NCI-H748 treated with DMSO at 0.1 percent for 48 hours (cell line): ENCODE results near the gene TLE2.
"Not testable (repeated sequence)": the region's sequence is repeated elsewhere in the genome, so short reads cannot be mapped to it uniquely, and the experiment has no call there.

Experiments
- DNase-seq: peaks from one replicate; lab custom pipeline; 2025; lab: John Stamatoyannopoulos, UW

The TLE2 gene

DNA sequence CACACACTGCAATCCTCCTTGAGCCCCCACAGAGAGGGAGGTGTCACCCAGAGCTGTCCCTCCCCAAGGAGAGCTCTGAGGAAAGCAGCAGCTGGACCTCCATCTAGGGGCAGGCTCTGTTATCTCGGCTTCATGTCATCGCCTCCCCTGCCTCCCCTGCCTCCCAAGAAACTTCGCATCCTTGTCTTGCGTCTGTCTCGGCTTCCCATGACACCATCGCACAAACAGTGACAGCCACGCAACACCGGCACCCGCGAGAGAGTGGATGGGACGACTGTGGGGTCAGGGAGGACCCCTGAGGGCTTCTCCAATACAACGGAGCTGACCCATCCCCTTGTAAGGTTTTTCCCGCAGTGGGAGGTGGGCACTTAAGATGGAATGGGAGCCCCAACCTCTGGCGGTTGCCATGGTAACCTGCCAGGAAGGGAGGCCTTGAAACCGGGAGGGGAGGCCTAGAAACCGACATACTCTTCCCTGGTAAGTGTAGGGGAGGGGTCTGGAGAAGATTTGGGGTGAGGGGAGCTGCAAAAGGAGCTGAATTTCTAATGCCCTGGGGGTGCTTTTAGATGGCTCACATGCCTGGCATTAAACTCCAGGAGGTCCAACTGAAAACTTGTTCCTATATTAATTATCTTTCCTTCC, 16.3 kb downstream of the TLE2 start:
- no peak for DNase-seq

DNA sequence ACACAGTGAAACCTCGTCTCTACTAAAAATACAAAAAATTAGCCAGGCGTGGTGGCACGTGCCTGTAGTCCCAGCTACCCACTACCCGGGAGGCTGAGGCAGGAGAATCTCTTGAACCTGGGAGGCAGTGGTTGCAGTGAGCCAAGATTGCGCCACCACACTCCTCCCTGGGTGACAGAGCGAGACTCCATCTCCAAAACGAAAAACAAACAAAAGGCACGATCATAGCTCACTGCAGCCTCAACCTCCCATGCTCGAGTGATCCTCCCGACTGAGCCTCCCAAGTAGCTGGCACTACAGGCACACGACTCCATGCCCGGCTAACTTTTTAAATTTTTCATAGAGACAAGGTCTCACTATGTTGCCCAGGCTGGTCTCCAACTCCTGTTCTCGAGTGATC, 17.0 kb downstream of the TLE2 start:
- not testable (repeated sequence) for DNase-seq

DNA sequence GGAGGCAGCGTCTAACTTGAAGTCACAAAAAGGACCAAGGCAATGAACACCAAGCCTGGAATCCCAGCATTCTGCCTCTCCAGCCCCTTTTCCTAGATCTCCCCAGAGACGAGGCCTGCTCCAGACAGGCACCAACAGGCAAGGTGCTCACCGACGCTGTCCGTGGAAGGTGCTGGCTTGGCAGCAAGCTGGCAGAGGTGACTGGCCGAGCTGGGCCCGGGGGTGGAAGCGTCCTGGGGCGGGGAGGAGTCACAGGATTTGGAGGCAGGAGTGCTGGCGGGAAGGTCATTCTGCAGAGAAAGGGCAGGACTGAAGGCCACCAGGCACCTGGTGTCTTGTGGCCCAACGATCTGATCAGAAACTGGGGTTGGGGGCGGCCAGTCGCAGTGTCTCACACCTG, 18.2 kb downstream of the TLE2 start:
- no peak for DNase-seq

DNA sequence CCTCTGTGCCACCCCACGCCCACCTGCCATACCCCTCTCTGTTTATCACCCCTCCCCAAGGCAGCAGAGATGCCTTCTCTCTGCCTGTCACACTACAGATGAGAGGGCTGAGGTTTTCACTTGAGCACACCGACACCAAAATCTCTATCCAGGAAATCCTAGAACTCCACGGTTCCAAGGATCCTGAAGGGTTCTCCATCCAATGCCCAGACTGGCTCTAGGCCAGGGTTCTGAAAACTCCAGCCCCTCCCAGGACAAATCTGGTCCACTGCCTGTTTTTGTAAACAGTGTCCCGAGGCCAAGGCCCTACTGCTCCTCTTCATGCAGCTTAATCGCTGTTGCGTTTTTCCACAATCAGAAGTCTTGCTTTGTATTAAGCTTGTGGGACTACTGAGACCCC, 20.1 kb downstream of the TLE2 start:
- DNase-seq = no peak

DNA sequence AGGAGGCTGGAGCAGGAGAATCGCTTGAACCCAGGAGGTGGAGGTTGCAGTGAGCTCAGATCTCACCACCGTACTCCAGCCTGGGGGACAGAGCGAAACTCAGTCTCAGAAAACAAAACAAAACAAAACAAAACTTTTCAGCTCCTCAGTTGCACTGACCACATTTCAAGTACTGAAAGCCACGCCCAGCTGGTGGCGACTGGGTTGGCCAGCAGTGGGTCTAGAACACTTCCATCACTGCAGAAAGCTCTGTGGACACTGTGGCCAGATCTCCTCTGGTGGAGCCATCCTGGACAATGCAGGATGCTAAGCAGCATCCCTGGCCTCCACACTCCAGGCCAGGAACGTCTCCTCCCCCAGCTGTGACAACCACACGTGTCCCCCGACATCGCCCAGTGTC, 21.1 kb downstream of the TLE2 start:
- no peak for DNase-seq

DNA sequence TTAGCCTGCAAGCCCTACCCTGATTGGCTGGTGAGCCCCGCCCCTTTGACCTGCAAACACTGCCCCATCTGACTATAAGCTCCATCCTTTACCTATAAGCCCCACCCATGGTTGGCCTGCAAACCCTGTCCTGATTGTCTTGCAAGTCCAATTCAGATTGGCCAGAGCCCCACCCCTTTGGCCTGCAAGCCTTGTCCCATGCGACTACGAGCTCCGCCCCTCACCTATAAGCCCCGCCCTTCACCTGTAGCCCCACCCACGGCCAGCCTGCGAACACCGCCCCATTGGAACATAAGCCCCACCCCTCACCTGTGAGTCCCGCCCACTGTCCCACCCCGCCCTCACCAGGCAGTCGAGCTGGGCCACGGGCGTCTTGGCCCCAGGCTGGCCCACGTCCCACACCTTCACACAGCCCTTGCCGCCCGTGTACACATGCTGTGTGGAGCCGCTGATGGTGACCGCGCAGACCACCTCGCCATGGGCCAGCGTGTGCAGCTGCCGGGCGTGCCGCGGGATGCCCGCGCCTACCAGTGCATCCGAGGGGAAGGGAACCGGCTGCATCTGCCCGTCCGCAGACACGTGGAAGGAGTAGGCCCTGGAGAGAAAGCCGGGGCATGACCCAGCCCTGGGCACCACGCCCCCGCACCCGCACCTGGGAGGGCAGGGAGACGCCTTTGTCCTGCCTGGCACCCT, 22.9 kb downstream of the TLE2 start:
- DNase-seq = no peak

DNA sequence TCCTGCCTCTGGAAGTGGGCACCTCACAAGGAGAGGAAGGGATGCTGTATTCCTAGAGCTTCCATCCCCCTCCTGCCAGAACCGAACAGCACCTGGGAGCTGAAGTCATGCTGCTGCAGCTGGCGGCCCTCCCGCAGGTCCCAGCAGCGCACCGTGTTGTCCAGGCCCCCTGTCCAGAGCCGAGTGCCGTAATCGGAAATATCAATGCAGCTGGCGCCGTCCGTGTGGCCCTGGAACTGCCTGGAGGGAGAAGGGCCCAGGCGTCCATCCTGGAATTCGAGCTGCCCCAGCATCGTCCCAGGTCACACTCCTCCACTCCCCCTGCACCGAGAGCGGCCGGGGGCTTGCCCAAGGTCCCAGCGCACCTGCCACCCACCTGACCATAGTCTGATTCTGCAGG, 23.7 kb downstream of the TLE2 start:
- DNase-seq = no peak

DNA sequence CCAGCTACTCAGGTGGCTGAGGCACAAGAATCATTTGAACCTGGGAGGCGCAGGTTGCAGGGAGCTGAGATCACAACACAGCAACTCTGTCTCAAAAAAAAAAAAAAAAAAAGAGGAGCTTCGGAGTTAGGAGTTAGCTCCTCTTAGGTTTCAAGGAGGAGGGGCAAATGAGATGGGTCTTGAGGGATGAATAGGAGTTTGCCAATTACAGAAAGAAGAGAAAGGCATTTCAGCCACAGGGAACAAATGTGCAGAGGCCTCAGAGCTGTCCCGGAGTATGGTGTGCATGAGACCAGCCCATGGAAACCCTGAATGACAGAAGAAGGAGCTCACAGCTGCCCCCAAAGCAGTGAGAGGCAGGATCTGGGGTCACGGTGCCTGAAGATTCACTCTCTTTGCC, 24.6 kb downstream of the TLE2 start:
- DNase-seq = no peak

DNA sequence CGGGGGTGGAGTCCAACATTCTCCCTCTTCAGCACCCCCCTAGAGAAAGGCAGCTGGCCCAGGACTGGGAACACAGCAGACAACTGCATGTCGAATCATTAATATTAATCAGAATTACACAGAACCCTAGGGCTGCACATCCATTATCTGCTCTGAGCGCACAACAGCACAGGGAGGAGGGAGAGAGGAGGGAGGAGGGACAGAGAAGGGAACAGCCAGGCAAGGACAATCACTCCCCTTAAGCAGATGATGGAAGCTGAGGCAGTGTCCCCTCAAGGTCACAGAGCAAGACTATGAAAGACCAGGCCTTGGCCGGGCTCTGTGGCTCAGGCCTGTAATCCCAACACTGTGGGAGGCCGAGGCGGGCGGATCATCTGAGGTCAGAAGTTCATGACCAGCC, 26.0 kb downstream of the TLE2 start:
- no peak for DNase-seq

DNA sequence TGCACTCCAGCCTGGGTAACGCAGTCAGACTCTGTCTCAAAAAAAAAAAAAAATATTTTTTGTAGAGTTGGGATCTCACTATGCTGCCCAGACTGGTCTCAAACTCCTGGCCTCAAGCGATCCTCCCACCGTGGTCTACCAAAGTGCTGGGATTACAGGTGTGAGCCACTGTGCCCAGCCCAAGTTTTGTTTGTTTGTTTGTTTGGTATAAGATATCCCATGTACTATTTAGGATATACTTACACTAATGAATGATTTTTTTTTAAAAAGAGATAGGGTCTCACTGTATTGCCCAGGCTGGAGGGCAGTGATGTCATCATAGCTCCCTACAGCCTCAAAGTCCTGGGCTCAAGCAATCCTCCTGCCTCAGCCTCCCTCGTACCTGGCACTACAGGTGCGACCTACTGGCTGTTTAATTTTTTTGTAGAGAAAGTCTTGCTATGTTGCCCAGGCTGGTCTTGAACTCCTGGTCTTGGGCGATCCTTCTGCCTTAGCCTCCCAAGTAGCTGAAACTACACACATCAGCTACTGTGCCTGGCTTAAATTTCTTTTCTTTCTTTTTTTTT, 27.8 kb downstream of the TLE2 start:
- DNase-seq = no peak

DNA sequence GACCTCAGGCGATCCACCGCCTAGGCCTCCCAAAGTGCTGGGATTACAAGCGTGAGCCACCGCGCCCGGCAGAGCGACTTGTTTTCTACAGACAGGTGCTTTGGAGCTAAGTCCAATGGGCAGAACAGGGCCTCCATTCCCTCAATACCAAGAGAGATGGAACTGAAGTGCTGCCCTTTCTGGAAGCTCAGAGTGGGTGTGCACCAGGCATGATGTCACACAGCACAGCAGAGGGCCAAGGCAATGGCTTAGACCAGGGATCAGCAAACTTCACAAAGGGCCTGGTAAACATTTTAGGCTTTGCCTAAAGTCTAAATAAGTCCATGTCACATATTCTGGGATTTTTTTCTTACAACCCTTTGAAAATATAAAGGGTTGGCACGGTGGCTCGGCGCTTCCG, 30.4 kb downstream of the TLE2 start:
- no peak for DNase-seq

DNA sequence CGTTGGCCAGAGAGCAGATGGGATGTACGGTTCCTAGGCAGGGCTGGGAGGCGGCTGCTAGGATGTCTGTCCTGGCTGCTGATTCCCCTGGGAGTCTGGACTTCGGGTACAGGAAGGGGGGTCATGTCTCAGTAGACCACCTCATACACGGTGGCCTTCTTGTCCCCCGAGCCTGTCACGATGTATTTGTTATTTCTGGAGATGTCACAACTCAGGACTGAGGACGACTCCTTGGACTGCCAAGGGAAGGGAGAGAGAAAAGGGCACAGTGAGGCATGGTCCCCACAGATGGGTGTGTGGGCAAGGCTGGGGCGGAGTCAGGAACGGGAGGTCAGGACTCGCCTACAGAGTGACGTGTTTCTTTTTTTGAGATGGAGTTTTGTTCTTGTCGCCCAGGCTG, 31.4 kb downstream of the TLE2 start:
- DNase-seq = no peak

DNA sequence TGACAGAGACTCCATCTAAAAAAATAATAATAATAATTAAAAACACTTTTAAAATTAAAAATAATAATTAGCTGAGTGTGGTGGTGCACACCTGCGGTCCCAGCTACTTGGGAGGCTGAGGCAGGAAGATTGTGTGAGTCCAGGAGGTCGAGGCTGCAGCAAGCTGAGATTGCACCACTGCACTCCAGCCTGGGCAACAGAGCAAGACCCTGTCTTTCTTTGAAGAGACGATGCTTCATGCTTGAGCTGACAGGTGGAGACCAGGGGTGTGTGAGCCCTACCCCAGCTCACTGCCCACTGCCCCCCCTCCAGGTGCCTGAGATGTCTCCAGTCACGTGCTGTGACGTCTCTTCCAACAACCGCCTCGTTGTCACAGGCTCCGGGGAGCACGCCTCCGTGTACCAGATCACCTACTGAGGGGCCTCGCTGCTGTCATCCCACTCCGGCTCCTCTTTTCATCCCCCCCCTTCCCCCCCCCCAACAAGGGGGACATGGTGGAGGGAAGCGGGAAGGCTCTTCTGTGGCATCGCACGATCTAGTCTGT, 34.4 kb downstream of the TLE2 start:
- no peak for DNase-seq

DNA sequence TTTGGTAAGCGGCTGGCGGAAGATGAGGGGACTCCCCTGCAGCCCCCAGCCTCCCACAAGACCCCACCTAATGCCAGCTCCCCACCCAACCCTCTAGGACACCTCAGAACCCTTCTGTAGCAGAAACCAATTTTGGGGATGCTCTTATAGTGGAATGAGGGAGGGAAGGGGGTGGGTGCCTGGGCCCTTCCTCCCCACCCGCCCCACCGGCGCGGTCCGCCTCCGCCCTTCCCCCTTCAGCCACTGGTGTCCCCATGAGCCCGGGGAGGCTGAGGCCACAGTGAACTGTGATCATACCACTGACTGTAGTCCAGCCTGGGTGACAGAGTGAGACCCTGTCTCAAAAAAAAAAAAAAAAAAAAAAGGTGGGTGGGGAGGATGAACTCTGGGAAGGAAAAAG, 35.5 kb downstream of the TLE2 start:
- no peak for DNase-seq

DNA sequence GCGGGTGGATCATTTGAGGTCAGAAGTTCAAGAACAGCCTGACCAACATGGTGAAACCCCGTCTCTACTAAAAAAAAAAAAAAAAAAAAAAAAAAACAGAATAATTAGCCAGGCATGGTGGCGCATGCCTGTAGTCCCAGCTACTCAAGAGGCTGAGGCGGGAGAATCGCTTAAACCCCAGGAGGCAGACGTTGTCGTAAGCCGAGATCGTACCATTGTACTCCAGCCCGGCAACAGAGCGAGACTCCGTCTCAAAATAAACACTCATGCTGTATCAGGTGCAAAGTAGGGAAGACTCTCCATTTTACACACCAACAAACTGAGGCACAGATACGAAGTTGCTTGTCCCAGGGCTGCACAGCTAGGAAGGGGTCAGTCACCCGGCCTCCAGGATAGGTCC, 36.1 kb downstream of the TLE2 start:
- DNase-seq = no peak

DNA sequence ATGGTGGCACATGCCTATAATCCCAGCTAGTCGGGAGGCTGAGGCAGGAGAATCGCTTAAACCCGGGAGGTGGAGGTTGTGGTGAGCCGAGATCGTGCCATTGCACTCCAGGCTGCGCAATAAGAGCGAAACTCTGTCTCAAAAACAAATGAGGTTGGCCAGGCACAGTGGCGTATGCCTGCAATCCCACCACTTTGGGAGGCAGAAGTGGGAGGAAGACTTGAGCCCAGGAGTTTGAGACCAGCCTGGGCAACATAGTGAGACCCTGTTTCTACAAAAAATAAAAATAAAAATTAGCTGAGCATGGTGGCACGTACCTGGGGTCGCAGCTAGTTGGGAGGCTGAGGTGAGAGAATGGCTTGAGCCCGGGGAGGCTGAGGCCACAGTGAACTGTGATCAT, 36.7 kb downstream of the TLE2 start:
- not testable (repeated sequence) for DNase-seq

DNA sequence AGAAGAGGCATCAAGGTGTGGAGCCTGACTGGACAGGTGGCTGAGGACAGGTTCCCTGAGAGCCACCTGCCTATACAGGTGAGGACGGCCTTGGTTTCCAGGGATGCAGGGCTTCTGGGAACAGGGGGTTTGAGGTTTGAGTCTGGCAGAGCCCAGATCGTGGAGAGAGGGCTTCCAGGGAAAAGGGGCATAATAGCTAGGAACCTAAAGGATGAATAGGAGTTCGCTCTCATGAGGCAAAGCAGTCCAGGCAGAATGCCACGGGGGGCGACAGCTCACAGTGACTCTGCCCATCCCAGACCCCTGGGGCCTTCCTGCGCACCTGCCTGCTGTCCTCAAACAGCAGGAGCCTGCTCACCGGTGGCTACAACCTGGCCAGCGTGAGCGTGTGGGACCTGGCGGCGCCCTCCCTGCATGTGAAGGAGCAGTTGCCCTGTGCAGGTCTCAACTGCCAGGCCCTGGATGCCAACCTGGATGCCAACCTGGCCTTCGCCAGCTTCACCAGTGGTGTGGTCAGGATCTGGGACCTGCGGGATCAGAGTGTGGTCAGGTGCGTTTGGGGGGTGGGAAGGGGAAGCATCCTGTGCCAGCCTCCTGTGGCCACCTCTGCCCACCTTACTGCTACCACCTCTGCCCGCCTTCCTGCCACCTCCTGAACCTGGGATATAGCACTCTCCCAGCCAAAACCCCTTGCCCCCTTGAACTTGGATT, 39.7 kb downstream of the TLE2 start:
- no peak for DNase-seq

DNA sequence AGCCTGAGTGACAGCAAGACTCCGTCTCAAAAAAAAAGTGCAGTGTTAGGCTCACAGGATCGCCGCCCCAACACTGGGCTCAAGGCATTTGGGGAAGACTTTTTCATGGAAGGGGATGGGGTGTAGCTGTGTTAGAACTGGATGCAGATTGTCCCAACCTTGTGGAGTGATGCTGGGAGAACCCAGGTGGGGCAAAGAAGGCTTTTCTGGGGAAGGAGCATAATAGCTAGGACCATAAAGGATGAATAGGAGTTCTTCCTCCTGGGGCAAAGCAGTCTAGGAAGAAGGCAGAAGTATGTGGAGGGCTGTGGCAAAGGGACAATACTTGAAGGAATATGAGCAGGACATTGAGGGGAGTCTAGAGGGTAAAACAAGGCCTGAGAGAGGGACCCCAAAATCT, 40.5 kb downstream of the TLE2 start:
- no peak for DNase-seq

DNA sequence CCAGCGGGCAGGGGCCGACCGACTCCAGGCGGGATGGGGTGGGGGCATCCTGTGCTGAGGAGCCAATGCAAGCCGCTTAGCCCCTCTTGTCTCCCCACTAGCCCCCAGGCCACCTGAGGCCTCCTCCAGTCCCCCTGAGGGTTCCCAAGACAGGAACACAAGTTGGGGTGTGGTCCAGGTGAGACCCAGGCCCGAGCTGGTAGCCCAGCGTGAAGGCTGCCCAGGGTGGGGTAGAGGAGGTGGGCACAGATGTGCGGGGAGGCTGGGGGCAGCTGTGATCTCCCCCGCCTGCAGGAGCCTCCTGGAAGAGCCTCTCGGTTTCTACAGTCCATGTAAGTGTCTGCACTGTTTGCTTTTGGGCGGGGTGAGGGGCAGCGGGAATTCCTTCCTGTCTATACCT, 41.3 kb downstream of the TLE2 start:
- DNase-seq = no peak

DNA sequence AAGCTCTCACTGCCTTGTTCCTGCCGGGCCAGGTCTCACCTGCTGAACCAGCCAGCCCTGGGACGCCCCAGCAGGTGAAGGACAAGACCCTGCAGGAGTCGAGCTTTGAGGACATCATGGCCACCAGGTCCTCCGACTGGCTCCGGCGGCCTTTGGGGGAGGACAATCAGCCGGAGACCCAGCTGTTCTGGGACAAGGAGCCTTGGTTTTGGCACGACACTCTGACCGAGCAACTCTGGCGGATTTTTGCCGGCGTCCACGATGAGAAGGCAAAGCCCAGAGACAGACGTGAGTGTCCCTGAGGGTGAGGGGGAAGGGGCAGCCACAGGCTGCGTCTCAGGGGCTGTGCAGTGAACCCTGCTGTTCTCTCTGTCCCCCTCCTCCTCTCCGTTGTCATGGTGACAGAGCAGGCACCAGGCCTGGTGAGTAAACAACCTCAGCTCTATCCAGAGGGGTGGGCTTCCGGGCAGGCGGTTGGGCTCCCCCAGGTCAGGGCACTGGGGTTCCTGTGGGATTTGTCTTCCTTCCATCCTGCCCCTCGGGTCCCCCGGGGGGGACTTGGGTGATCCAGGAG, 42.0 kb downstream of the TLE2 start:
- no peak for DNase-seq

DNA sequence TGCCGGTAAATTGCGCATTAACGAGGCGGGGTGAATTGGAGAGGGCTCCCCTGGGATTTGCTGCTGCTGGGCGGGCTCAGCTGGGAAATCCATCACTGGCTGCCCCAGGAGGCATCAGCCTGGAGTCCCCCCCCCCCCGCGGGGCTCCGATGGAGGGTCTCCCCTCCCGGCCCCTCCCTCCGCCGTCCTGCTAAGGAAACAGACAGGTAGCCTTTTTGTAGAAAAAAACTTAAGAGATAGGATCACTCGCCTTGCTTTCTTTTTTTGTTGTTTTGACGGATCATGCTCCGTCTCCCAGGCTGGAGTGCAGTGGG, 44.9 kb downstream of the TLE2 start:
- no peak for DNase-seq

DNA sequence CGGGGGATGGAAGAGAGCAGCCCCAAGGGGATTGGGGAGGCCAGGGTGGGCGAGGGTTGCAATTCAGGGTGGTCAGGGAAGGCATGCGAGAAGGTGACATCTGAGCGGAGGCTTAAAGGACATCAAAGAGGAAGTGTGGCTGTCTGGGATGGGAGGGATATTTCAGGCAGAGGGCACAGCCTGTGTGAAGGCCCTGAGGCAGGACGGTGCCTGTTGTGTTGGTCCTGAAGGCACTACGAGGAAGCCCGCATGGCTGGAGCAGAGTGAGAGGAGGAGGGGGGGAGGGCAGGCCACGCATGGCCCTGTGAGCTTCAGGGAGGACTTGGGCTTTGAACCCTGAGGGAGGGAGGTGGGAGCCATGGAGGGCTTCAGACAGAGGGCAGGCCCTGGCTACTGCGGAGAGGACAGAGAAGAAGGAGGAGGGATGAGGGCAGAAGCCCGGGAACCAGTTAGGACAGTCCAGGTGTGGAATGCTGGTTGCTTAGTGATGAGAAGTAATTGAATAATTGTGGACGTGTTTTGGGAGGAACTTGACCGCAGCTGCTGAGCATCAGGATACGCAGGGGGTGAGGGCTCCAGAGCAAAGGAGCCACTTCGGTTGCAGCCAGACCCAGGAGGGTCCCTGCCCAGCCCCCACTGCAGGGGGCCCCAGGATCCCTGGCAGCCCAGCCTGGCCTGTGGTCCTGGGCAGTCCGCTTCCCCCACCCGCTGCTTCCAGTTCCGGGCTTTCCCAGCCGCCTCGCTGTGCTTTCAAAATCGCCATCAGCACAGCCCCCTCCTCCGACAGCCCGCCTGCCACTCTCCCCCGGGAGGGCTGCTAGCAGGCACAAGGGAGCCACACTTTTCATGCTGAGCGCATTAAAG, 45.5 kb downstream of the TLE2 start:
- peak; percentile 19 for DNase-seq
